Testis (tissue), 3 donors: ENCODE results near the gene TRIP11. TPM values are rescaled to one million over a fixed set of nuclear protein-coding genes. Genes with fewer than 3 reads are reported as not detected.

ENCODE experiments used
- DNase-seq: peaks from one replicate; pipeline ENCODE4 v3.0.0-alpha.2; 2019
- H3K27ac ChIP-seq, 2 donors: fragments of 200-600 bp; sonication (generic); one replicate each; pipeline ENCODE4 v1.5.1; 2019
- H3K27me3 ChIP-seq: fragments of 200-600 bp; sonication (generic); one replicate; pipeline ENCODE4 v1.5.1; 2019
- H3K36me3 ChIP-seq: fragments of 200-600 bp; sonication (generic); one replicate; pipeline ENCODE4 v1.5.1; 2017; ENCODE audit warnings: low read depth; ENCODE audit errors: missing control alignments
- H3K4me1 ChIP-seq: fragments of 200-600 bp; sonication (generic); one replicate; pipeline ENCODE4 v1.5.1; 2019
- H3K4me3 ChIP-seq, 2 donors: fragments of 200-600 bp; sonication (generic); one replicate each; pipeline ENCODE4 v1.5.1; 2017 to 2019
- H3K9me3 ChIP-seq: fragments of 200-600 bp; sonication (generic); one replicate; pipeline ENCODE4 v1.5.1; 2017
- CTCF ChIP-seq, 3 experiments: fragments of 450-650 bp in 2 of 3; fragments of 200-600 bp in 1 of 3; sonication (generic) in 1 of 3; IDR thresholded peaks; one replicate each; pipeline ENCODE4 v1.5.1; 2016 to 2019; ENCODE audit warnings: antibody characterized with exemption in 3 of 3, mild to moderate bottlenecking in 2 of 3, moderate library complexity in 1 of 3
- POLR2A ChIP-seq: fragments of 450-650 bp; IDR thresholded peaks from one replicate; pipeline ENCODE4 v1.6.1; 2017; ENCODE audit warnings: antibody characterized with exemption, mild to moderate bottlenecking, moderate library complexity
- WGBS, 2 donors: methylation state at CpG; one replicate each; pipeline ENCODE4 v1.1.5; 2018; 5-methylcytosine and 5-hydroxymethylcytosine counted together
- intact Hi-C: fragments of 100-400 bp; cut with DNase I; formaldehyde crosslinking; loops from one replicate; pipeline ENCODE4 v1.15.1; 2023; ENCODE audit warnings: low total_unique reads
- polyA plus RNA-seq: library from polyadenylated mRNA; stranded (reverse); fragments of 350-450 nt; fragmentation: Illumina TruSeq; extraction: RNeasy Lipid Tissue Mini Kit (QIAGEN cat#74804); gene quantifications from one replicate; pipeline ENCODE4 v1.2.3, GENCODE V29; 2014; ENCODE audit warnings: low read depth, low replicate concordance; ENCODE audit not compliant: insufficient read depth
- total RNA-seq, 2 donors: library from RNA; depleted of rRNA; stranded (reverse); fragments of >200 nt; gene quantifications; one replicate each; pipeline ENCODE4 v1.2.3, GENCODE V29; 2016

The TRIP11 gene
- total and polyA plus RNA-seq, 3 donors from 2014 or later: 3.8 to 39.4 (median 38.5) TPM

- intact Hi-C loops: no loop called here
- TF ChIP-seq POLR2A: no peak
- TF ChIP-seq CTCF (IDR thresholded peaks at IDR 0.05): no peak
- Histone ChIP-seq H3K4me1 (no peaks in the 10 kb centered on the region), H3K9me3 (no peaks in the 10 kb centered on the region), H3K4me3 (peak within 1 kb of the TSS; percentile 65 to 75), H3K27ac (peak within 1 kb of the TSS; percentile 41 to 87), H3K27me3 (no peaks in the 10 kb centered on the region), H3K36me3 (no peaks in the 10 kb centered on the region)
- 4% methylated on average over 13 to 42 of the region's 54 CpGs for WGBS, 2 donors
- peak; percentile 62 for DNase-seq
Observed at GRCh38 chr14:91947475-91948184, 92.2 kb downstream of the TRIP11 start, which contains the start of gene FBLN5. Gene FBLN5 (minus strand): TSS chr14:91947694. CDS start chr14:91947229, 465 bp downstream.

GRCh38 chr14:91946622-91947474, 93.0 kb downstream of the TRIP11 start:
- TF ChIP-seq CTCF (IDR thresholded peaks at IDR 0.05): no peak
- TF ChIP-seq POLR2A: no peak
- peak overlapping the region; percentile 65 to 75 for H3K4me3 ChIP-seq
- no peaks in the 10 kb centered on the region for H3K9me3 ChIP-seq
- no peaks in the 10 kb centered on the region for H3K4me1 ChIP-seq
- no peak for DNase-seq
- WGBS, 2 donors: 6% methylated on average over 38 of the region's 38 CpGs
- H3K36me3 ChIP-seq: no peaks in the 10 kb centered on the region
- peak overlapping the region; percentile 41 to 87 for H3K27ac ChIP-seq
- intact Hi-C loops: no loop called here
- H3K27me3 ChIP-seq: no peaks in the 10 kb centered on the region

- H3K4me3 ChIP-seq: peak overlapping the region; percentile 65 to 75
- no peak for DNase-seq
- WGBS, 2 donors: 42 to 45% methylated on average over 10 of the region's 10 CpGs
- TF ChIP-seq CTCF (IDR thresholded peaks at IDR 0.05) (no peak), POLR2A (no peak)
- H3K27me3 ChIP-seq: no peaks in the 10 kb centered on the region
- peak overlapping the region; percentile 41 to 87 for H3K27ac ChIP-seq
- intact Hi-C loops: no loop called here
- no peaks in the 10 kb centered on the region for H3K4me1 ChIP-seq
- H3K36me3 ChIP-seq: no peaks in the 10 kb centered on the region
- no peaks in the 10 kb centered on the region for H3K9me3 ChIP-seq
Observed at GRCh38 chr14:91945751-91946621, 93.9 kb downstream of the TRIP11 start.

GRCh38 chr14:91942946-91943345, 96.9 kb downstream of the TRIP11 start:
- Histone ChIP-seq H3K4me3 (no peak overlapping the region), H3K4me1 (no peaks in the 10 kb centered on the region), H3K27me3 (no peaks in the 10 kb centered on the region), H3K27ac (no peak overlapping the region), H3K36me3 (no peaks in the 10 kb centered on the region), H3K9me3 (no peaks in the 10 kb centered on the region)
- no peak for DNase-seq
- TF ChIP-seq CTCF (IDR thresholded peaks at IDR 0.05): no peak
- intact Hi-C loops: no loop called here
- 86 to 92% methylated on average over 9 of the region's 9 CpGs for WGBS, 2 donors
